C4-2B (cell line): ENCODE data around the gene NSD1.

Source experiments
- CTCF ChIP-seq: fragments of 450-650 bp; conservative IDR thresholded peaks from 2 replicates; pipeline ENCODE4 v1.5.1; 2017; ENCODE audit warnings: mild to moderate bottlenecking
- ZFX ChIP-seq: fragments of 450-650 bp; IDR thresholded peaks from 2 replicates; pipeline ENCODE4 v1.6.1; 2017

GRCh38 chr5:177093803-177094202 lies 39.8 kb upstream of the NSD1 start:
- TF ChIP-seq CTCF (no peak), ZFX (no peak)
